ENCODE results near the gene SRRM2. TPM values are rescaled to one million over a fixed set of nuclear protein-coding genes. Genes with fewer than 3 reads are reported as not detected.
A peak's percentile ranks its signal among the peaks of the same experiment; 100 is the strongest.

Gene SRRM2
- total and polyA plus RNA-seq, 9 of the 15 experiments (the other 6 are each of a cell fraction or from before 2014, with no cell fraction given): 26.7 to 563 (median 81.1) TPM

- peak; percentile 22 to 81 (median 65); a peak in 4 of 6 replicates for TF ChIP-seq CTCF (IDR thresholded peaks at IDR 0.05 in 2 of 3, conservative IDR thresholded peaks at IDR 0.05 in 1 of 3; ENCODE audit: insufficient read depth in 2 of 3, low read depth in 1 of 3, low read length in 3 of 3)
- TF ChIP-seq FOXJ3 (CRISPR knock-in tag; IDR thresholded peaks at IDR 0.05): no peak
- TF ChIP-seq TCFL5 (CRISPR knock-in tag; conservative IDR thresholded peaks at IDR 0.05): no peak
- TF ChIP-seq SOX6 (IDR thresholded peaks at IDR 0.05): no peak
- TF ChIP-seq, protein P1, sequence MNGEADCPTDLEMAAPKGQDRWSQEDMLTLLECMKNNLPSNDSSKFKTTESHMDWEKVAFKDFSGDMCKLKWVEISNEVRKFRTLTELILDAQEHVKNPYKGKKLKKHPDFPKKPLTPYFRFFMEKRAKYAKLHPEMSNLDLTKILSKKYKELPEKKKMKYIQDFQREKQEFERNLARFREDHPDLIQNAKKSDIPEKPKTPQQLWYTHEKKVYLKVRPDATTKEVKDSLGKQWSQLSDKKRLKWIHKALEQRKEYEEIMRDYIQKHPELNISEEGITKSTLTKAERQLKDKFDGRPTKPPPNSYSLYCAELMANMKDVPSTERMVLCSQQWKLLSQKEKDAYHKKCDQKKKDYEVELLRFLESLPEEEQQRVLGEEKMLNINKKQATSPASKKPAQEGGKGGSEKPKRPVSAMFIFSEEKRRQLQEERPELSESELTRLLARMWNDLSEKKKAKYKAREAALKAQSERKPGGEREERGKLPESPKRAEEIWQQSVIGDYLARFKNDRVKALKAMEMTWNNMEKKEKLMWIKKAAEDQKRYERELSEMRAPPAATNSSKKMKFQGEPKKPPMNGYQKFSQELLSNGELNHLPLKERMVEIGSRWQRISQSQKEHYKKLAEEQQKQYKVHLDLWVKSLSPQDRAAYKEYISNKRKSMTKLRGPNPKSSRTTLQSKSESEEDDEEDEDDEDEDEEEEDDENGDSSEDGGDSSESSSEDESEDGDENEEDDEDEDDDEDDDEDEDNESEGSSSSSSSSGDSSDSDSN (IDR thresholded peaks at IDR 0.05; ENCODE audit: borderline replicate concordance in 1 of 2, low read depth in 2 of 2, low read length in 2 of 2): peak; percentile 72 to 78; a peak in 2 of 4 replicates
- peak in 1 of 2 experiments; percentile 100; a peak in 2 of 4 replicates for TF ChIP-seq ZNF639 (CRISPR knock-in tag; conservative IDR thresholded peaks at IDR 0.05 in 1 of 2, IDR thresholded peaks at IDR 0.05 in 1 of 2)
- TF ChIP-seq KDM4B (IDR thresholded peaks at IDR 0.05; ENCODE audit: borderline replicate concordance in 2 of 2, low read depth in 1 of 2): peak in 1 of 2 experiments; percentile 89; a peak in 2 of 4 replicates
- TF ChIP-seq, protein P2, sequence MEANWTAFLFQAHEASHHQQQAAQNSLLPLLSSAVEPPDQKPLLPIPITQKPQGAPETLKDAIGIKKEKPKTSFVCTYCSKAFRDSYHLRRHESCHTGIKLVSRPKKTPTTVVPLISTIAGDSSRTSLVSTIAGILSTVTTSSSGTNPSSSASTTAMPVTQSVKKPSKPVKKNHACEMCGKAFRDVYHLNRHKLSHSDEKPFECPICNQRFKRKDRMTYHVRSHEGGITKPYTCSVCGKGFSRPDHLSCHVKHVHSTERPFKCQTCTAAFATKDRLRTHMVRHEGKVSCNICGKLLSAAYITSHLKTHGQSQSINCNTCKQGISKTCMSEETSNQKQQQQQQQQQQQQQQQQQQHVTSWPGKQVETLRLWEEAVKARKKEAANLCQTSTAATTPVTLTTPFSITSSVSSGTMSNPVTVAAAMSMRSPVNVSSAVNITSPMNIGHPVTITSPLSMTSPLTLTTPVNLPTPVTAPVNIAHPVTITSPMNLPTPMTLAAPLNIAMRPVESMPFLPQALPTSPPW (CRISPR knock-in tag; IDR thresholded peaks at IDR 0.05): peak; percentile 92
- TF ChIP-seq ZBTB49 (CRISPR knock-in tag; IDR thresholded peaks at IDR 0.05; ENCODE audit: borderline replicate concordance): no peak
- no peak for TF ChIP-seq STAG1 (CRISPR knock-in tag; IDR thresholded peaks at IDR 0.05; ENCODE audit: borderline replicate concordance)
- TF ChIP-seq BRF1 (IDR thresholded peaks at IDR 0.05; ENCODE audit: borderline replicate concordance, extremely low read depth, insufficient read length): no peak
- no peak for TF ChIP-seq BRD4 (IDR thresholded peaks at IDR 0.05)
Observed at GRCh38 chr16:2720719-2721633, 31.5 kb upstream of the SRRM2 start (continued).
